Endothelial cell (in vitro differentiated cells): ENCODE measurements around the gene SH3GL3. TPM values are rescaled to one million over a fixed set of nuclear protein-coding genes. Genes with fewer than 3 reads are reported as not detected.

Source experiments
- DNase-seq: peaks from one replicate; pipeline ENCODE4 v3.0.0; 2021; ENCODE audit warnings: low spot score
- H3K27ac Mint-ChIP-seq: one replicate; pipeline ENCODE4 v1.8.0; 2021; ENCODE audit warnings: mixed read lengths, inconsistent platforms; ENCODE audit not compliant: unreplicated experiment
- H3K27me3 Mint-ChIP-seq: one replicate; pipeline ENCODE4 v1.8.0; 2021; ENCODE audit warnings: mild to moderate bottlenecking, moderate library complexity, mixed read lengths, inconsistent platforms; ENCODE audit not compliant: unreplicated experiment
- H3K36me3 Mint-ChIP-seq: one replicate; pipeline ENCODE4 v1.8.0; 2021; ENCODE audit warnings: mild to moderate bottlenecking, low read depth, mixed read lengths, inconsistent platforms; ENCODE audit not compliant: unreplicated experiment
- H3K4me1 Mint-ChIP-seq: one replicate; pipeline ENCODE4 v1.8.0; 2021; ENCODE audit warnings: mild to moderate bottlenecking, mixed read lengths, inconsistent platforms; ENCODE audit not compliant: unreplicated experiment
- H3K4me3 Mint-ChIP-seq: one replicate; pipeline ENCODE4 v1.8.0; 2021; ENCODE audit warnings: mild to moderate bottlenecking, mixed read lengths, inconsistent platforms; ENCODE audit not compliant: unreplicated experiment
- H3K9me3 Mint-ChIP-seq: one replicate; pipeline ENCODE4 v1.8.0; 2021; ENCODE audit warnings: mixed read lengths, inconsistent platforms; ENCODE audit not compliant: unreplicated experiment
- CTCF ChIP-seq: fragments of 200-600 bp; sonication (generic); IDR thresholded peaks from one replicate; pipeline ENCODE4 v1.5.0; 2021; ENCODE audit warnings: antibody characterized with exemption; ENCODE audit not compliant: unreplicated experiment
- total RNA-seq: library from RNA; stranded (reverse); fragmentation: NEBNext Ultra II Directional; extraction: Animal tissue kit (Norgen Biotek cat#: 25700); gene quantifications from one replicate; pipeline ENCODE4 v1.2.1, GENCODE V29; 2021; ENCODE audit not compliant: unreplicated experiment

Gene SH3GL3
- total RNA-seq, 1 donor from 2014 or later, result 9.4 TPM

GRCh38 chr15:83476066-83476465, 28.9 kb downstream of the SH3GL3 start:
- Mint-ChIP-seq H3K9me3 (no peaks in the 10 kb centered on the region), H3K4me1 (peaks cover 3% of the 10 kb centered on the region), H3K27me3 (no peaks in the 10 kb centered on the region), H3K36me3 (no peaks in the 10 kb centered on the region), H3K4me3 (no peak overlapping the region), H3K27ac (no peak overlapping the region)
- no peak for DNase-seq
- TF ChIP-seq CTCF, result no peak

GRCh38 chr15:83476708-83477107, 29.6 kb downstream of the SH3GL3 start:
- no peaks in the 10 kb centered on the region for H3K9me3 Mint-ChIP-seq
- H3K36me3 Mint-ChIP-seq, result no peaks in the 10 kb centered on the region
- DNase-seq, result no peak
- no peak overlapping the region for H3K27ac Mint-ChIP-seq
- H3K27me3 Mint-ChIP-seq, result no peaks in the 10 kb centered on the region
- peaks cover 3% of the 10 kb centered on the region for H3K4me1 Mint-ChIP-seq
- H3K4me3 Mint-ChIP-seq, result no peak overlapping the region
- TF ChIP-seq CTCF, result no peak

GRCh38 chr15:83477172-83477807, 30.1 kb downstream of the SH3GL3 start:
- DNase-seq, result no peak
- no peaks in the 10 kb centered on the region for H3K27me3 Mint-ChIP-seq
- no peaks in the 10 kb centered on the region for H3K9me3 Mint-ChIP-seq
- no peak overlapping the region for H3K27ac Mint-ChIP-seq
- H3K4me1 Mint-ChIP-seq, result peaks cover 3% of the 10 kb centered on the region
- TF ChIP-seq CTCF, result no peak
- H3K36me3 Mint-ChIP-seq, result no peaks in the 10 kb centered on the region
- H3K4me3 Mint-ChIP-seq, result no peak overlapping the region

GRCh38 chr15:83477808-83478537, 30.8 kb downstream of the SH3GL3 start:
- no peak for DNase-seq
- no peaks in the 10 kb centered on the region for H3K9me3 Mint-ChIP-seq
- TF ChIP-seq CTCF, result no peak
- no peaks in the 10 kb centered on the region for H3K36me3 Mint-ChIP-seq
- H3K4me1 Mint-ChIP-seq, result peaks cover 3% of the 10 kb centered on the region
- no peak overlapping the region for H3K4me3 Mint-ChIP-seq
- no peak overlapping the region for H3K27ac Mint-ChIP-seq
- H3K27me3 Mint-ChIP-seq, result no peaks in the 10 kb centered on the region

- no peak overlapping the region for H3K27ac Mint-ChIP-seq
These were observed 36.5 kb downstream of the SH3GL3 start for GRCh38 chr15:83483612-83484011.

More at GRCh38 chr15:83483612-83484011, 36.5 kb downstream of the SH3GL3 start:
- H3K4me1 Mint-ChIP-seq, result peaks cover 5% of the 10 kb centered on the region
- H3K27me3 Mint-ChIP-seq, result no peaks in the 10 kb centered on the region
- DNase-seq, result no peak
- no peaks in the 10 kb centered on the region for H3K9me3 Mint-ChIP-seq
- no peak overlapping the region for H3K4me3 Mint-ChIP-seq
- no peaks in the 10 kb centered on the region for H3K36me3 Mint-ChIP-seq
- TF ChIP-seq CTCF, result no peak
